Activated CD8-positive, alpha-beta T cell treated with anti-CD3 and anti-CD28 coated beads for 36 hours (primary cell): Measurements from ENCODE around the gene CAB39L. TPM values are rescaled to one million over a fixed set of nuclear protein-coding genes. Genes with fewer than 3 reads are reported as not detected.

ENCODE experiments used
- ATAC-seq: fragments of 200-7000 bp; cut with Tn5 transposase; one replicate; pipeline ENCODE4 v1.10.0; 2021; ENCODE audit warnings: mild to moderate bottlenecking, moderate library complexity
- CTCF ChIA-PET: fragments of 350-600 bp; sonication (Branson Sonifier 250); formaldehyde crosslinking; loops from one replicate; lab custom pipeline; 2021; ENCODE audit warnings: antibody characterized with exemption; lab: Charles Lee
- POLR2A ChIA-PET: fragments of 350-600 bp; sonication (Branson Sonifier 250); formaldehyde crosslinking; loops from one replicate; lab custom pipeline; 2021; ENCODE audit warnings: antibody characterized with exemption; lab: Charles Lee
- DNase-seq: peaks from one replicate; pipeline ENCODE4 v3.0.0-alpha.2; 2020
- H3K27ac Mint-ChIP-seq: one replicate; pipeline ENCODE4 v1.8.0; 2021; ENCODE audit warnings: mild to moderate bottlenecking, mixed read lengths
- H3K27me3 Mint-ChIP-seq: one replicate; pipeline ENCODE4 v1.8.0; 2021; ENCODE audit warnings: mixed read lengths
- H3K36me3 Mint-ChIP-seq: one replicate; pipeline ENCODE4 v1.8.0; 2021; ENCODE audit warnings: low read depth, mixed read lengths
- H3K4me1 Mint-ChIP-seq: one replicate; pipeline ENCODE4 v1.8.0; 2021; ENCODE audit warnings: low read depth, mixed read lengths
- H3K4me3 Mint-ChIP-seq: one replicate; pipeline ENCODE4 v1.8.0; 2021; ENCODE audit warnings: mild to moderate bottlenecking, moderate library complexity, mixed read lengths
- H3K9me3 Mint-ChIP-seq: one replicate; pipeline ENCODE4 v1.8.0; 2021; ENCODE audit warnings: mixed read lengths
- CTCF ChIP-seq: fragments of 200-600 bp; IDR thresholded peaks from one replicate; pipeline ENCODE4 v1.8.0; 2022; ENCODE audit warnings: antibody characterized with exemption, mild to moderate bottlenecking
- intact Hi-C: fragments of 100-400 bp; cut with micrococcal nuclease; formaldehyde crosslinking; loops from one replicate; pipeline ENCODE4 v1.10.0; 2022
- total RNA-seq, 2 experiments: library from RNA; stranded (reverse); gene quantifications; one replicate each; pipeline ENCODE4 v1.2.3, GENCODE V29; 2021

The CAB39L gene
- total RNA-seq, 2 experiments from 2014 or later, result 2.6 to 3.1 TPM

- Mint-ChIP-seq H3K36me3 (no peaks in the 10 kb centered on the region), H3K4me1 (peaks cover 19% of the 10 kb centered on the region), H3K4me3 (no peak overlapping the region), H3K27me3 (peaks cover 2% of the 10 kb centered on the region), H3K27ac (no peak overlapping the region), H3K9me3 (peaks cover 5% of the 10 kb centered on the region)
- DNase-seq, result no peak
- ATAC-seq, result no peak
- intact Hi-C loops, result no loop called here
- TF ChIP-seq CTCF, result no peak
- ChIA-PET CTCF (no interaction called here), POLR2A (no interaction called here)
Observed at GRCh38 chr13:49369866-49370265, 74.0 kb downstream of the CAB39L start.

- Mint-ChIP-seq H3K27ac (no peak overlapping the region), H3K27me3 (no peaks in the 10 kb centered on the region), H3K9me3 (peaks cover 11% of the 10 kb centered on the region), H3K36me3 (no peaks in the 10 kb centered on the region), H3K4me1 (peaks cover 16% of the 10 kb centered on the region), H3K4me3 (no peak overlapping the region)
- intact Hi-C loops, result no loop called here
- CTCF ChIA-PET, result no interaction called here
- ATAC-seq (no peak), DNase-seq (no peak)
- POLR2A ChIA-PET, result no interaction called here
- TF ChIP-seq CTCF, result no peak
Observed at GRCh38 chr13:49368688-49369087, 75.2 kb downstream of the CAB39L start.

GRCh38 chr13:49367640-49368422 is 76.0 kb downstream of the CAB39L start:
- Mint-ChIP-seq H3K27ac (no peak overlapping the region), H3K36me3 (no peaks in the 10 kb centered on the region), H3K9me3 (peaks cover 13% of the 10 kb centered on the region), H3K4me1 (peaks cover 13% of the 10 kb centered on the region), H3K4me3 (no peak overlapping the region), H3K27me3 (no peaks in the 10 kb centered on the region)
- no peak for TF ChIP-seq CTCF
- ATAC-seq (no peak), DNase-seq (no peak)
- ChIA-PET CTCF (no interaction called here), POLR2A (interaction anchor here (0.6 kb wide), 3 partner anchors 79 to 1914 kb away, joined by 3 read pairs; no protein-coding TSS in a partner anchor)
- intact Hi-C loops, result no loop called here

GRCh38 chr13:49366841-49367240 is 77.0 kb downstream of the CAB39L start:
- ChIA-PET CTCF (interaction anchor here (1.2 kb wide), 1 partner anchor 116 kb away, joined by 3 read pairs; no protein-coding TSS in a partner anchor), POLR2A (no interaction called here)
- Mint-ChIP-seq H3K4me3 (no peak overlapping the region), H3K9me3 (peaks cover 13% of the 10 kb centered on the region), H3K27ac (no peak overlapping the region), H3K4me1 (peaks cover 5% of the 10 kb centered on the region), H3K36me3 (no peaks in the 10 kb centered on the region), H3K27me3 (no peaks in the 10 kb centered on the region)
- ATAC-seq, result no peak
- no peak for DNase-seq
- intact Hi-C loops, result no loop called here
- no peak for TF ChIP-seq CTCF

GRCh38 chr13:49357694-49358093 is 86.2 kb downstream of the CAB39L start:
- Mint-ChIP-seq H3K4me3 (no peak overlapping the region), H3K36me3 (no peaks in the 10 kb centered on the region), H3K4me1 (no peaks in the 10 kb centered on the region), H3K9me3 (no peaks in the 10 kb centered on the region), H3K27ac (no peak overlapping the region), H3K27me3 (no peaks in the 10 kb centered on the region)
- DNase-seq, result no peak
- intact Hi-C loops, result no loop called here
- CTCF ChIA-PET, result interaction anchor here (0.6 to 1.1 kb wide), 2 partner anchors 218 to 249 kb away, joined by 3 read pairs; no protein-coding TSS in a partner anchor
- TF ChIP-seq CTCF, result no peak
- POLR2A ChIA-PET, result no interaction called here
- ATAC-seq, result no peak
